Common myeloid progenitor, CD34-positive (primary cell): Measurements from ENCODE around the gene CEP78.

Experiments
- CTCF ChIA-PET: fragments of 350-600 bp; sonication (Branson Sonifier 250); formaldehyde crosslinking; loops from one replicate; lab custom pipeline; 2021; ENCODE audit warnings: antibody characterized with exemption; lab: Charles Lee
- POLR2A ChIA-PET: fragments of 350-600 bp; sonication (Branson Sonifier 250); formaldehyde crosslinking; loops from one replicate; lab custom pipeline; 2021; ENCODE audit warnings: antibody characterized with exemption; lab: Charles Lee
- DNase-seq, 3 donors: peaks; one replicate each; pipeline versions ENCODE4 v3.0.0 to v3.0.0-alpha.2; 2013
- H3K27ac ChIP-seq, 2 experiments: 1 replicate in 1 of 2; 2 replicates in 1 of 2; pipeline ENCODE4 v1.7.0; 2013; ENCODE audit warnings: inconsistent platforms in 2 of 2, low read length in 2 of 2, mild to moderate bottlenecking in 2 of 2, low read depth in 1 of 2, moderate library complexity in 1 of 2; ENCODE audit not compliant: severe bottlenecking in 2 of 2, insufficient read depth in 1 of 2, poor library complexity in 1 of 2
- H3K27me3 ChIP-seq, 5 experiments: replicated peaks in 2 of 5; 1 replicate in 3 of 5; 2 replicates in 2 of 5; pipeline versions ENCODE4 v1.6.1 to v1.7.0; 2013; ENCODE audit warnings: low read length in 4 of 5, mild to moderate bottlenecking in 2 of 5, moderate library complexity in 2 of 5, inconsistent platforms in 1 of 5; ENCODE audit not compliant: insufficient read depth in 5 of 5, control insufficient read depth in 4 of 5
- H3K36me3 ChIP-seq, 4 experiments: 1 replicate in 2 of 4; 2 replicates in 2 of 4; pipeline versions ENCODE4 v1.6.1 to v1.7.0; 2013; ENCODE audit warnings: low read length in 3 of 4, control low read depth in 1 of 4, mild to moderate bottlenecking in 1 of 4; ENCODE audit not compliant: control insufficient read depth in 4 of 4, insufficient read depth in 4 of 4
- H3K4me1 ChIP-seq, 4 experiments: 1 replicate in 3 of 4; 2 replicates in 1 of 4; pipeline versions ENCODE4 v1.6.1 to v1.7.1; 2013; ENCODE audit warnings: low read length in 3 of 4, mild to moderate bottlenecking in 3 of 4, control low read depth in 1 of 4, inconsistent platforms in 1 of 4, moderate library complexity in 1 of 4; ENCODE audit not compliant: control insufficient read depth in 4 of 4, insufficient read depth in 4 of 4; ENCODE audit errors: control extremely low read depth in 1 of 4
- H3K4me3 ChIP-seq, 7 experiments: 1 replicate in 4 of 7; 2 replicates in 3 of 7; pipeline versions ENCODE4 v1.5.1 to v1.7.0; 2013; ENCODE audit warnings: mild to moderate bottlenecking in 7 of 7, low read length in 6 of 7, moderate library complexity in 6 of 7, inconsistent platforms in 2 of 7, low read depth in 2 of 7, control low read depth in 1 of 7; ENCODE audit not compliant: insufficient read depth in 4 of 7, control insufficient read depth in 1 of 7; ENCODE audit errors: extremely low read depth in 1 of 7
- H3K9me3 ChIP-seq, 5 experiments: 1 replicate in 4 of 5; 2 replicates in 1 of 5; pipeline versions ENCODE4 v1.6.1 to v1.7.1; 2013; ENCODE audit warnings: low read length in 4 of 5, mild to moderate bottlenecking in 2 of 5, inconsistent platforms in 1 of 5, low read depth in 1 of 5, moderate library complexity in 1 of 5; ENCODE audit not compliant: control insufficient read depth in 4 of 5, insufficient read depth in 2 of 5; ENCODE audit errors: control extremely low read depth in 1 of 5
- WGBS: methylation state at CpG from one replicate; pipeline ENCODE4 v1.1.5; 2013; ENCODE audit not compliant: insufficient coverage; 5-methylcytosine and 5-hydroxymethylcytosine counted together

The CEP78 gene

GRCh38 chr9:78320875-78321496, 85.1 kb downstream of the CEP78 start:
- POLR2A ChIA-PET, result no interaction called here
- peaks cover 0 to 13% (median 10%) of the 10 kb centered on the region in 4 experiments for H3K4me1 ChIP-seq
- WGBS, result 93% methylated on average over 3 of the region's 4 CpGs
- H3K27ac ChIP-seq, result no peak overlapping the region
- no peaks in the 10 kb centered on the region for H3K9me3 ChIP-seq
- peaks cover 0 to 49% (median 11%) of the 10 kb centered on the region in 4 experiments for H3K36me3 ChIP-seq
- no peak overlapping the region for H3K4me3 ChIP-seq
- DNase-seq, result no peak
- CTCF ChIA-PET, result no interaction called here
- no peaks in the 10 kb centered on the region for H3K27me3 ChIP-seq

DNA sequence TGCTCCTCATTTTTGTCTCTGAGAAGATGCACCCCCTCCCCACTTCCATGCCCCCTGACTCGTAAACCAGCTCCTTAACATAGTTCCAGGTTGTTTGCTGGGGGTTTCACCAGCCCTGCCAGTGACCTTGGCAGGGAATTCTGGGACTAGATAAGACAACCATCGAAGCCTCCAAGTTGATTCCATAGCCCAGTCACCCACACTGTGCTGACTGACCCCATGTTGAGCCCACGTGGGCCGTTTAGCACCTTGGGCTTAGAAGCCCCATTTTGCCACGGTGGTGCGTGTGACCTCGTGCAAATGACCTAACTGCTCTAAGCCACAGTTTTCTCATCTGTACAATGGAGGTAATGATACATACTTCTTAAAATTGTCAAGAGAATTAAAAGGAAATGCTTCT, 85.6 kb downstream of the CEP78 start:
- ChIA-PET POLR2A (no interaction called here), CTCF (no interaction called here)
- no peak overlapping the region for H3K27ac ChIP-seq
- peaks cover 0 to 46% (median 11%) of the 10 kb centered on the region in 4 experiments for H3K36me3 ChIP-seq
- WGBS, result over 99% methylated on average over 7 of the region's 7 CpGs
- peaks cover 0 to 13% (median 10%) of the 10 kb centered on the region in 4 experiments for H3K4me1 ChIP-seq
- DNase-seq, result no peak
- no peaks in the 10 kb centered on the region for H3K9me3 ChIP-seq
- no peak overlapping the region for H3K4me3 ChIP-seq
- no peaks in the 10 kb centered on the region for H3K27me3 ChIP-seq

GRCh38 chr9:78324068-78324650, 88.3 kb downstream of the CEP78 start:
- Histone ChIP-seq H3K4me1 (peaks cover 0 to 13% (median 10%) of the 10 kb centered on the region in 4 experiments), H3K27me3 (no peaks in the 10 kb centered on the region), H3K9me3 (no peaks in the 10 kb centered on the region), H3K4me3 (no peak overlapping the region), H3K27ac (no peak overlapping the region), H3K36me3 (peaks cover 0 to 32% (median 8%) of the 10 kb centered on the region in 4 experiments)
- ChIA-PET CTCF (interaction anchor here (1.5 kb wide), 1 partner anchor 45 kb away, joined by 5 read pairs; no protein-coding TSS in a partner anchor), POLR2A (no interaction called here)
- no peak for DNase-seq
- 60% methylated on average over 8 of the region's 10 CpGs for WGBS

- POLR2A ChIA-PET, result no interaction called here
- 96% methylated on average over 8 of the region's 8 CpGs for WGBS
- CTCF ChIA-PET, result interaction anchor here (1.5 kb wide), 1 partner anchor 44 kb away, joined by 5 read pairs; no protein-coding TSS in a partner anchor
Measured at GRCh38 chr9:78324682-78325081, 88.8 kb downstream of the CEP78 start.

DNA sequence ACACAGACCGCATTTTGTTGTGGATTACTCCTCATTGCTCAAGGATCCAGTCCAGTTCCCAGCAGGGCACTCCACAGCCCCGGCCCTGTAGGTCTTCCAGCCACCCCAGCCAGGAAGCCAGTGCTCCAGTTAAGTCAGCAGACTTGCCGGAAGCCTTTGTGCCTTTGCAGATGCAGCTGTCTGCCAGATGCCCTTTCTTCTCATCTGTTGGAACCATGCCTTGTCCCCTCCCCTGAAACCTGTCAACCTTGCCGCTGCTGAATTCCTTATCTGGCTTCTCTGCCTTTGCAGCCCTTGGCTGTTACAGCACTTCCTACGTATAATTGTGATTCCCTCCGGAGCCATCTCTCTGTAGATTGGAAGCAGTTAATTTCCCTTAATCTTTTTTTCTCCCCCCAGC, 89.5 kb downstream of the CEP78 start:
- ChIA-PET CTCF (no interaction called here), POLR2A (no interaction called here)
- peak; percentile 12 to 73 (median 59) for DNase-seq
- WGBS, result 39% methylated on average over 4 of the region's 6 CpGs
- Histone ChIP-seq H3K4me1 (peaks cover 0 to 13% (median 10%) of the 10 kb centered on the region in 4 experiments), H3K27me3 (no peaks in the 10 kb centered on the region), H3K4me3 (no peak overlapping the region), H3K36me3 (peaks cover 0 to 30% (median 3%) of the 10 kb centered on the region in 4 experiments), H3K9me3 (no peaks in the 10 kb centered on the region), H3K27ac (no peak overlapping the region)

More at GRCh38 chr9:78324682-78325081, 88.8 kb downstream of the CEP78 start:
- peaks cover 0 to 13% (median 10%) of the 10 kb centered on the region in 4 experiments for H3K4me1 ChIP-seq
- H3K27ac ChIP-seq, result no peak overlapping the region
- H3K4me3 ChIP-seq, result no peak overlapping the region
- DNase-seq, result no peak
- H3K9me3 ChIP-seq, result no peaks in the 10 kb centered on the region
- peaks cover 0 to 30% (median 6%) of the 10 kb centered on the region in 4 experiments for H3K36me3 ChIP-seq
- H3K27me3 ChIP-seq, result no peaks in the 10 kb centered on the region

- WGBS, result 88% methylated on average over 4 of the region's 5 CpGs
- Histone ChIP-seq H3K9me3 (no peaks in the 10 kb centered on the region), H3K27ac (no peak overlapping the region), H3K4me1 (peaks cover 0 to 13% (median 10%) of the 10 kb centered on the region in 4 experiments), H3K4me3 (no peak overlapping the region), H3K36me3 (peaks cover 0 to 27% (median 3%) of the 10 kb centered on the region in 4 experiments), H3K27me3 (no peaks in the 10 kb centered on the region)
- POLR2A ChIA-PET, result no interaction called here
- DNase-seq, result no peak
- CTCF ChIA-PET, result no interaction called here
Measured at GRCh38 chr9:78325846-78326360, 90.0 kb downstream of the CEP78 start.

DNA sequence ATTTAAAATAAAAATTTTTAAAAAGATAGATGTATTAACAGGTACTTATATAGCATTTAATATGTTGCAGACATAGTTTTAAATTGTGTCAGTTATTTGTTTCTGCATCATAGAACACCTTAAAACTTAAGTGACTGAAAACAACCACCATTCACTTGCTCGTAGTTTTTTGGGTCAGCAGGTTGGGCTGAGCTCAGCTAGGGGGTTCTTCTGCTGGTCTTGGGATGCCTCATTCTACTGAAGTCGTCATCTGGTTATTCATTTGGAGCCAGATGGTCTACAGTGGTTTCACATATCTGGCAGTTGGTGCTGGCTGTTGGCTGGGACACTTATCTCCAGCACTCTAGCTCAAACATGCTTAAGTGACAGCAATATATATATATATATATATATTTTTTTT, 90.7 kb downstream of the CEP78 start:
- no CpG with 5 or more reads among the region's 2 CpGs for WGBS
- ChIA-PET CTCF (no interaction called here), POLR2A (no interaction called here)
- Histone ChIP-seq H3K27ac (no peak overlapping the region), H3K4me1 (peaks cover 0 to 13% (median 10%) of the 10 kb centered on the region in 4 experiments), H3K4me3 (no peak overlapping the region), H3K27me3 (no peaks in the 10 kb centered on the region), H3K9me3 (no peaks in the 10 kb centered on the region), H3K36me3 (peaks cover 0 to 21% (median 1%) of the 10 kb centered on the region in 4 experiments)
- peak in 1 of 3 donors; percentile 6 for DNase-seq
